Adipocyte (in vitro differentiated cells): ENCODE data around the gene STX1B.

Experiments
- DNase-seq: peaks from one replicate; pipeline ENCODE4 v3.0.0-alpha.2; 2015; ENCODE audit warnings: low read depth
- H3K27me3 ChIP-seq: replicated peaks from 2 replicates; pipeline ENCODE4 v1.7.0; 2013; ENCODE audit warnings: mild to moderate bottlenecking, low read length, moderate library complexity; ENCODE audit not compliant: control insufficient read depth, insufficient read depth
- H3K36me3 ChIP-seq: 2 replicates; pipeline ENCODE4 v1.7.0; 2013; ENCODE audit warnings: low read length, mild to moderate bottlenecking, moderate library complexity; ENCODE audit not compliant: control insufficient read depth, insufficient read depth, severe bottlenecking
- H3K4me1 ChIP-seq: 2 replicates; pipeline ENCODE4 v1.7.0; 2013; ENCODE audit warnings: mild to moderate bottlenecking, low read length, moderate library complexity; ENCODE audit not compliant: control insufficient read depth, insufficient read depth
- H3K4me3 ChIP-seq: 2 replicates; pipeline ENCODE4 v1.7.0; 2013; ENCODE audit warnings: mild to moderate bottlenecking, low read length, moderate library complexity
- H3K9ac ChIP-seq: 2 replicates; pipeline ENCODE4 v1.7.0; 2013; ENCODE audit warnings: mild to moderate bottlenecking, low read length, moderate library complexity
- H3K9me3 ChIP-seq: 2 replicates; pipeline ENCODE4 v1.7.0; 2013; ENCODE audit warnings: mild to moderate bottlenecking, low read length, moderate library complexity; ENCODE audit not compliant: control insufficient read depth

STX1B gene

GRCh38 chr16:30992931-30993816 lies 17.3 kb downstream of the STX1B start:
- Histone ChIP-seq H3K4me1 (peaks cover 11% of the 10 kb centered on the region), H3K9me3 (no peaks in the 10 kb centered on the region), H3K27me3 (no peaks in the 10 kb centered on the region), H3K9ac (no peak overlapping the region), H3K4me3 (no peak overlapping the region), H3K36me3 (no peaks in the 10 kb centered on the region)
- DNase-seq: no peak

- H3K9ac ChIP-seq: no peak overlapping the region
- no peaks in the 10 kb centered on the region for H3K27me3 ChIP-seq
- H3K4me1 ChIP-seq: peaks cover 3% of the 10 kb centered on the region
- H3K4me3 ChIP-seq: no peak overlapping the region
- H3K9me3 ChIP-seq: no peaks in the 10 kb centered on the region
- H3K36me3 ChIP-seq: no peaks in the 10 kb centered on the region
- DNase-seq: no peak
These were observed 18.1 kb downstream of the STX1B start for GRCh38 chr16:30992276-30992780.

- Histone ChIP-seq H3K9ac (no peak overlapping the region), H3K9me3 (no peaks in the 10 kb centered on the region), H3K36me3 (no peaks in the 10 kb centered on the region), H3K4me1 (peaks cover 9% of the 10 kb centered on the region), H3K4me3 (no peak overlapping the region), H3K27me3 (no peaks in the 10 kb centered on the region)
- no peak for DNase-seq
These were observed 19.4 kb downstream of the STX1B start for GRCh38 chr16:30991052-30991451.

- Histone ChIP-seq H3K36me3 (no peaks in the 10 kb centered on the region), H3K27me3 (no peaks in the 10 kb centered on the region), H3K4me3 (no peak overlapping the region), H3K9ac (no peak overlapping the region), H3K9me3 (no peaks in the 10 kb centered on the region), H3K4me1 (peaks cover 18% of the 10 kb centered on the region)
- no peak for DNase-seq
These were observed 20.3 kb downstream of the STX1B start for GRCh38 chr16:30990105-30990504.

GRCh38 chr16:30989469-30990047 lies 20.9 kb downstream of the STX1B start:
- Histone ChIP-seq H3K9ac (no peak overlapping the region), H3K4me3 (no peak overlapping the region), H3K27me3 (no peaks in the 10 kb centered on the region), H3K36me3 (peaks cover under 1% of the 10 kb centered on the region), H3K9me3 (no peaks in the 10 kb centered on the region), H3K4me1 (peaks cover 19% of the 10 kb centered on the region)
- DNase-seq: no peak

GRCh38 chr16:30987581-30988190 lies 22.8 kb downstream of the STX1B start:
- Histone ChIP-seq H3K9ac (no peak overlapping the region), H3K27me3 (no peaks in the 10 kb centered on the region), H3K36me3 (peaks cover 11% of the 10 kb centered on the region), H3K4me3 (no peak overlapping the region), H3K9me3 (no peaks in the 10 kb centered on the region), H3K4me1 (peaks cover 26% of the 10 kb centered on the region)
- no peak for DNase-seq

- Histone ChIP-seq H3K36me3 (peaks cover 17% of the 10 kb centered on the region), H3K9me3 (no peaks in the 10 kb centered on the region), H3K4me1 (peaks cover 29% of the 10 kb centered on the region), H3K4me3 (peak overlapping the region; percentile 76), H3K9ac (peak overlapping the region; percentile 83), H3K27me3 (no peaks in the 10 kb centered on the region)
- no peak for DNase-seq
These were observed 24.1 kb downstream of the STX1B start for GRCh38 chr16:30986129-30986991.

GRCh38 chr16:30985401-30986128 lies 24.9 kb downstream of the STX1B start:
- H3K4me1 ChIP-seq: peaks cover 29% of the 10 kb centered on the region
- H3K36me3 ChIP-seq: peaks cover 24% of the 10 kb centered on the region
- H3K9me3 ChIP-seq: no peaks in the 10 kb centered on the region
- no peaks in the 10 kb centered on the region for H3K27me3 ChIP-seq
- peak overlapping the region; percentile 83 for H3K9ac ChIP-seq
- DNase-seq: no peak
- H3K4me3 ChIP-seq: peak overlapping the region; percentile 76

GRCh38 chr16:30984669-30985400 lies 25.6 kb downstream of the STX1B start, which contains the start of gene HSD3B7:
Gene HSD3B7 (plus strand): TSS chr16:30985207. CDS start chr16:30985659, 452 bp downstream.
- H3K27me3 ChIP-seq: no peaks in the 10 kb centered on the region
- peak; percentile 94 for DNase-seq
- H3K9ac ChIP-seq: peak within 1 kb of the TSS; percentile 83
- H3K36me3 ChIP-seq: peaks cover 31% of the 10 kb centered on the region
- no peaks in the 10 kb centered on the region for H3K9me3 ChIP-seq
- H3K4me3 ChIP-seq: peak within 1 kb of the TSS; percentile 76
- H3K4me1 ChIP-seq: peaks cover 29% of the 10 kb centered on the region
